HCT116 (cell line): ENCODE measurements around the gene CDK14. TPM values are rescaled to one million over a fixed set of nuclear protein-coding genes. Genes with fewer than 3 reads are reported as not detected.

Experiments used
- ATAC-seq: fragments of 200-7000 bp; cut with Tn5 transposase; 2 replicates; pipeline ENCODE4 v1.9.1; 2020; ENCODE audit warnings: mild to moderate bottlenecking, moderate library complexity
- BruUV-seq: library from RNA; stranded (reverse); fragments of 400-500 nt; replicated peaks from 2 replicates; lab custom pipeline; 2021; lab: Mats Ljungman, UMichigan
- CTCF ChIA-PET: fragments of 300-600 bp; sonication (Branson Sonifier 250); formaldehyde crosslinking; loops from one replicate; lab custom pipeline; 2021; ENCODE audit warnings: antibody characterized with exemption; lab: Charles Lee
- POLR2A ChIA-PET: fragments of 300-600, 350-600 bp; sonication (Branson Sonifier 250); formaldehyde crosslinking; loops from one replicate; lab custom pipeline; 2021; ENCODE audit warnings: antibody characterized with exemption; lab: Charles Lee
- RAD21 ChIA-PET, 2 experiments: fragments of 300-600 bp; sonication (Branson Sonifier 250); formaldehyde crosslinking; loops; one replicate each; lab custom pipeline; 2023; ENCODE audit warnings: low total read pairs in 2 of 2; ENCODE audit not compliant: uncharacterized antibody in 2 of 2, unreplicated experiment in 2 of 2, low non-redundant PET in 1 of 2; lab: Charles Lee
- DNase-seq: peaks from one replicate; pipeline ENCODE4 v3.0.0-alpha.2; 2010; ENCODE audit warnings: low read depth, low spot score
- H2AFZ ChIP-seq: fragments of 200-600 bp; shearing (Covaris generic), sonication (generic); 2 replicates; pipeline ENCODE4 v1.6.1; 2017; ENCODE audit warnings: low read depth, mixed run types, mixed read lengths, antibody characterized with exemption, low read length; ENCODE audit not compliant: poor library complexity, severe bottlenecking
- H3K27ac ChIP-seq: 2 replicates; pipeline ENCODE4 v1.5.1; 2012; ENCODE audit warnings: low read depth, low read length
- H3K27me3 ChIP-seq: fragments of 200-600 bp; sonication (generic); 2 replicates; pipeline ENCODE4 v1.6.1; 2016; ENCODE audit warnings: mixed run types, low read length, mixed read lengths; ENCODE audit not compliant: insufficient read depth
- H3K36me3 ChIP-seq, 2 experiments: fragments of 200-500 bp in 1 of 2; fragments of 200-600 bp in 1 of 2; sonication (Bioruptor generic) in 1 of 2; sonication (generic) in 1 of 2; 2 replicates each; pipeline versions ENCODE4 v1.5.1 to v1.6.1; 2014 to 2016; ENCODE audit warnings: low read length in 2 of 2, inconsistent platforms in 1 of 2, mixed read lengths in 1 of 2, mixed run types in 1 of 2; ENCODE audit not compliant: insufficient read depth in 2 of 2, control insufficient read depth in 1 of 2
- H3K4me1 ChIP-seq, 2 experiments: fragments of 200-600 bp in 1 of 2; sonication (generic) in 1 of 2; 2 replicates each; pipeline versions ENCODE4 v1.5.1 to v1.6.1; 2012 to 2017; ENCODE audit warnings: low read length in 2 of 2, inconsistent platforms in 1 of 2, mild to moderate bottlenecking in 1 of 2, mixed read lengths in 1 of 2, mixed run types in 1 of 2, moderate library complexity in 1 of 2; ENCODE audit not compliant: insufficient read depth in 2 of 2, control insufficient read depth in 1 of 2
- H3K4me2 ChIP-seq: fragments of 200-600 bp; sonication (generic); 2 replicates; pipeline ENCODE4 v1.6.1; 2017; ENCODE audit warnings: mixed run types, low read length, mixed read lengths
- H3K4me3 ChIP-seq, 2 experiments: fragments of 200-600 bp in 1 of 2; sonication (generic) in 1 of 2; replicated peaks in 1 of 2; 2 replicates each; pipeline ENCODE4 v1.5.1; 2011 to 2016; ENCODE audit warnings: low read length in 2 of 2, control low read depth in 1 of 2, low read depth in 1 of 2, mild to moderate bottlenecking in 1 of 2, mixed read lengths in 1 of 2, mixed run types in 1 of 2
- H3K79me2 ChIP-seq: fragments of 200-600 bp; sonication (generic); 2 replicates; pipeline ENCODE4 v1.6.1; 2017; ENCODE audit warnings: mild to moderate bottlenecking, mixed run types, low read length, moderate library complexity, mixed read lengths; ENCODE audit not compliant: insufficient read depth
- H3K9ac ChIP-seq: fragments of 200-600 bp; sonication (generic); 2 replicates; pipeline ENCODE4 v1.6.1; 2016; ENCODE audit warnings: low read length, mixed read lengths
- H3K9me2 ChIP-seq: fragments of 200-600 bp; sonication (generic), shearing (Covaris generic); 2 replicates; pipeline ENCODE4 v1.6.1; 2017; ENCODE audit warnings: mixed run types, mild to moderate bottlenecking, moderate library complexity; ENCODE audit not compliant: insufficient read depth
- H3K9me3 ChIP-seq, 2 experiments: fragments of 200-500 bp in 1 of 2; fragments of 200-600 bp in 1 of 2; sonication (Bioruptor generic) in 1 of 2; sonication (generic) in 1 of 2; 2 replicates each; pipeline ENCODE4 v1.6.1; 2014 to 2017; ENCODE audit warnings: low read length in 2 of 2, mixed read lengths in 2 of 2, inconsistent platforms in 1 of 2, low read depth in 1 of 2, mild to moderate bottlenecking in 1 of 2, mixed run types in 1 of 2, moderate library complexity in 1 of 2; ENCODE audit not compliant: control insufficient read depth in 1 of 2, insufficient read depth in 1 of 2
- H4K20me1 ChIP-seq: fragments of 200-600 bp; sonication (generic), shearing (Covaris generic); 2 replicates; pipeline ENCODE4 v1.6.1; 2017; ENCODE audit warnings: mixed run types, mild to moderate bottlenecking, moderate library complexity; ENCODE audit not compliant: insufficient read depth
- CBX3 ChIP-seq: IDR thresholded peaks from 2 replicates; pipeline ENCODE4 v1.6.1; 2012; ENCODE audit warnings: low read depth
- CEBPB ChIP-seq: IDR thresholded peaks from 2 replicates; pipeline ENCODE4 v1.6.1; 2012; ENCODE audit warnings: low read depth
- ELF1 ChIP-seq: IDR thresholded peaks from 2 replicates; pipeline ENCODE4 v1.6.1; 2012; ENCODE audit warnings: low read depth, borderline replicate concordance
- EZH2phosphoT487 ChIP-seq: fragments of 200-600 bp; IDR thresholded peaks from 2 replicates; pipeline ENCODE4 v1.6.1; 2018; ENCODE audit warnings: antibody characterized with exemption, borderline replicate concordance
- JUND ChIP-seq: IDR thresholded peaks from 2 replicates; pipeline ENCODE4 v1.6.1; 2012
- POLR2A ChIP-seq: IDR thresholded peaks from 2 replicates; pipeline ENCODE4 v1.7.0; 2011; ENCODE audit warnings: borderline replicate concordance; ENCODE audit not compliant: insufficient read depth, insufficient read length; ENCODE audit errors: extremely low read depth
- RAD21 ChIP-seq: IDR thresholded peaks from 2 replicates; pipeline ENCODE4 v1.6.1; 2012; ENCODE audit warnings: low read depth, mild to moderate bottlenecking
- SP1 ChIP-seq: IDR thresholded peaks from 2 replicates; pipeline ENCODE4 v1.6.1; 2012; ENCODE audit warnings: low read depth
- SRF ChIP-seq: IDR thresholded peaks from 2 replicates; pipeline ENCODE4 v1.6.1; 2012; ENCODE audit warnings: low read depth
- TCF7L2 ChIP-seq: IDR thresholded peaks from 2 replicates; pipeline ENCODE4 v1.7.0; 2011; ENCODE audit warnings: borderline replicate concordance, inconsistent platforms; ENCODE audit not compliant: insufficient read depth, insufficient read length; ENCODE audit errors: extremely low read depth
- ZFX ChIP-seq: fragments of 450-650 bp; IDR thresholded peaks from 2 replicates; pipeline ENCODE4 v1.6.1; 2017
- intact Hi-C: fragments of 100-400 bp; cut with micrococcal nuclease; formaldehyde crosslinking; loops from 2 replicates; pipeline ENCODE4 v1.10.0; 2022
- total RNA-seq: library from RNA; stranded (reverse); gene quantifications from one replicate; pipeline ENCODE4 v1.2.1, GENCODE V29; 2021; ENCODE audit not compliant: unreplicated experiment
- TF ChIP-seq, protein P1 (sequence below), 3 experiments: fragments of 200-600 bp in 1 of 3; sonication (generic) in 1 of 3; IDR thresholded peaks in 2 of 3; conservative IDR thresholded peaks in 1 of 3; 2 replicates each; pipeline ENCODE4 v1.5.1; 2012 to 2017; ENCODE audit warnings: low read depth in 2 of 3, low read length in 2 of 3, antibody characterized with exemption in 1 of 3, borderline replicate concordance in 1 of 3, control low read depth in 1 of 3, mild to moderate bottlenecking in 1 of 3, mixed read lengths in 1 of 3, mixed run types in 1 of 3, moderate library complexity in 1 of 3; ENCODE audit not compliant: insufficient read depth in 1 of 3
- TF ChIP-seq, protein P2 (sequence below): IDR thresholded peaks from 2 replicates; pipeline ENCODE4 v1.6.1; 2012; ENCODE audit warnings: low read depth

CDK14 gene
- total RNA-seq, 1 experiment from 2014 or later, result 10.2 TPM

DNA sequence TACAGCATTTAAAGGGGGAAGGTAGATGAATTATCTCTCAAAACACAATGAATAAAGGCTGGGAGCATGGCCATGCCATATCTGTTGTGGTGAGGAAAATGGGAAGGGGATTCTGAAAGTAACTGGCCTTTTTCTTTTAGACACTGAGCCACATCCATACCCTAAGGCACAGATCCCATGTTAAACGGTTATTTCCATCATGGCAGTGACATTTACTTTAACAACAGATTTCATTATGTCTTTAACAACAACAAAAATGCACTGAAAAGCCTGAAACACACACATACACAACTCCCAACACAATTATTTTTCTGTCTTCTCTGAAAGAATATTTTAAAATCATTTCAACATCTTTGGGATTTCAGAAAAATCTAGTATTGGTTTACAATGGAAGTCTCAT lies 492.0 kb downstream of the CDK14 start:
- Histone ChIP-seq H2AFZ (no peak overlapping the region), H3K27ac (no peak overlapping the region), H3K9me3 (no peaks in the 10 kb centered on the region), H3K4me1 (no peaks in the 10 kb centered on the region), H4K20me1 (no peaks in the 10 kb centered on the region), H3K36me3 (no peaks in the 10 kb centered on the region), H3K9ac (no peak overlapping the region), H3K9me2 (no peaks in the 10 kb centered on the region), H3K27me3 (no peaks in the 10 kb centered on the region), H3K4me3 (no peak overlapping the region), H3K79me2 (no peaks in the 10 kb centered on the region), H3K4me2 (no peak overlapping the region)
- no TSS peak for BruUV-seq
- POLR2A ChIA-PET, result no interaction called here
- RAD21 ChIA-PET, result interaction anchor here in 1 of 2 experiments (0.5 kb wide), 1 partner anchor 161 kb away, joined by 3 read pairs; no protein-coding TSS in a partner anchor
- no peak for ATAC-seq
- intact Hi-C loops, result loop anchor here (5.0 to 10.0 kb wide), 2 partner anchors 549 to 1357 kb away; partner anchors contain the start of gene GATAD1
- TF ChIP-seq RAD21, result no peak
- TF ChIP-seq CEBPB, result no peak
- no peak for TF ChIP-seq SRF
- no peak for TF ChIP-seq POLR2A
- no peak for DNase-seq
- CTCF ChIA-PET, result interaction anchor here (1.9 kb wide), 1 partner anchor 9 kb away, joined by 4 read pairs; no protein-coding TSS in a partner anchor

DNA sequence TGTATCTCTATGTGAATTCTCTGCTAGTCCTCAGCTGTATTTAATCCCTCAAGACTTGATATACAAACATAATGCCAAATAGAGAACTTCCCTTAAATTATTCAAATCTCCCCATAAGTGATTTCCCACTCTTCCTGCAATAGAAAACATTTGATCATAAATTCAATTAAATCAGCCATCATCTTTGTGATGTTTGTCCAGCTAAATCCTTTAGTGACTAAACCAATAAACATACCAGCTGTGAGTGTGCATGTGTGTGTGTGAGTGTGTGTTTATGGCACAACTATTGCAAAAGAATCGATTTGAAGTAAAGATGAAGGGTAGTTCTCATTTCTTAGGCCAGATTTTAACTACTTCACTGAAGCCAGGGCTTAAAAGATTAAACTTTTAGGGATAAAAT lies 492.6 kb downstream of the CDK14 start:
- H3K4me2 ChIP-seq, result no peak overlapping the region
- H2AFZ ChIP-seq, result no peak overlapping the region
- H3K79me2 ChIP-seq, result no peaks in the 10 kb centered on the region
- no peak for DNase-seq
- H4K20me1 ChIP-seq, result no peaks in the 10 kb centered on the region
- no peaks in the 10 kb centered on the region for H3K9me3 ChIP-seq
- ChIA-PET POLR2A (no interaction called here), CTCF (interaction anchor here (1.9 kb wide), 1 partner anchor 9 kb away, joined by 4 read pairs; no protein-coding TSS in a partner anchor), RAD21 (interaction anchor here in 1 of 2 experiments (0.5 kb wide), 1 partner anchor 161 kb away, joined by 3 read pairs; no protein-coding TSS in a partner anchor)
- no TSS peak for BruUV-seq
- no peak for ATAC-seq
- no peaks in the 10 kb centered on the region for H3K9me2 ChIP-seq
- no peak overlapping the region for H3K9ac ChIP-seq
- no peak overlapping the region for H3K4me3 ChIP-seq
- no peaks in the 10 kb centered on the region for H3K27me3 ChIP-seq
- intact Hi-C loops, result loop anchor here (5.0 to 10.0 kb wide), 2 partner anchors 549 to 1356 kb away; partner anchors contain the start of gene GATAD1
- H3K4me1 ChIP-seq, result no peaks in the 10 kb centered on the region
- H3K27ac ChIP-seq, result no peak overlapping the region
- H3K36me3 ChIP-seq, result no peaks in the 10 kb centered on the region
- TF ChIP-seq, protein P1, sequence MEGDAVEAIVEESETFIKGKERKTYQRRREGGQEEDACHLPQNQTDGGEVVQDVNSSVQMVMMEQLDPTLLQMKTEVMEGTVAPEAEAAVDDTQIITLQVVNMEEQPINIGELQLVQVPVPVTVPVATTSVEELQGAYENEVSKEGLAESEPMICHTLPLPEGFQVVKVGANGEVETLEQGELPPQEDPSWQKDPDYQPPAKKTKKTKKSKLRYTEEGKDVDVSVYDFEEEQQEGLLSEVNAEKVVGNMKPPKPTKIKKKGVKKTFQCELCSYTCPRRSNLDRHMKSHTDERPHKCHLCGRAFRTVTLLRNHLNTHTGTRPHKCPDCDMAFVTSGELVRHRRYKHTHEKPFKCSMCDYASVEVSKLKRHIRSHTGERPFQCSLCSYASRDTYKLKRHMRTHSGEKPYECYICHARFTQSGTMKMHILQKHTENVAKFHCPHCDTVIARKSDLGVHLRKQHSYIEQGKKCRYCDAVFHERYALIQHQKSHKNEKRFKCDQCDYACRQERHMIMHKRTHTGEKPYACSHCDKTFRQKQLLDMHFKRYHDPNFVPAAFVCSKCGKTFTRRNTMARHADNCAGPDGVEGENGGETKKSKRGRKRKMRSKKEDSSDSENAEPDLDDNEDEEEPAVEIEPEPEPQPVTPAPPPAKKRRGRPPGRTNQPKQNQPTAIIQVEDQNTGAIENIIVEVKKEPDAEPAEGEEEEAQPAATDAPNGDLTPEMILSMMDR (IDR thresholded peaks at IDR 0.05 in 2 of 3, conservative IDR thresholded peaks at IDR 0.05 in 1 of 3; ENCODE audit: borderline replicate concordance in 1 of 3, insufficient read depth in 1 of 3, low read depth in 2 of 3, low read length in 2 of 3), result no peak
- TF ChIP-seq CBX3, result no peak
- TF ChIP-seq, protein P2, sequence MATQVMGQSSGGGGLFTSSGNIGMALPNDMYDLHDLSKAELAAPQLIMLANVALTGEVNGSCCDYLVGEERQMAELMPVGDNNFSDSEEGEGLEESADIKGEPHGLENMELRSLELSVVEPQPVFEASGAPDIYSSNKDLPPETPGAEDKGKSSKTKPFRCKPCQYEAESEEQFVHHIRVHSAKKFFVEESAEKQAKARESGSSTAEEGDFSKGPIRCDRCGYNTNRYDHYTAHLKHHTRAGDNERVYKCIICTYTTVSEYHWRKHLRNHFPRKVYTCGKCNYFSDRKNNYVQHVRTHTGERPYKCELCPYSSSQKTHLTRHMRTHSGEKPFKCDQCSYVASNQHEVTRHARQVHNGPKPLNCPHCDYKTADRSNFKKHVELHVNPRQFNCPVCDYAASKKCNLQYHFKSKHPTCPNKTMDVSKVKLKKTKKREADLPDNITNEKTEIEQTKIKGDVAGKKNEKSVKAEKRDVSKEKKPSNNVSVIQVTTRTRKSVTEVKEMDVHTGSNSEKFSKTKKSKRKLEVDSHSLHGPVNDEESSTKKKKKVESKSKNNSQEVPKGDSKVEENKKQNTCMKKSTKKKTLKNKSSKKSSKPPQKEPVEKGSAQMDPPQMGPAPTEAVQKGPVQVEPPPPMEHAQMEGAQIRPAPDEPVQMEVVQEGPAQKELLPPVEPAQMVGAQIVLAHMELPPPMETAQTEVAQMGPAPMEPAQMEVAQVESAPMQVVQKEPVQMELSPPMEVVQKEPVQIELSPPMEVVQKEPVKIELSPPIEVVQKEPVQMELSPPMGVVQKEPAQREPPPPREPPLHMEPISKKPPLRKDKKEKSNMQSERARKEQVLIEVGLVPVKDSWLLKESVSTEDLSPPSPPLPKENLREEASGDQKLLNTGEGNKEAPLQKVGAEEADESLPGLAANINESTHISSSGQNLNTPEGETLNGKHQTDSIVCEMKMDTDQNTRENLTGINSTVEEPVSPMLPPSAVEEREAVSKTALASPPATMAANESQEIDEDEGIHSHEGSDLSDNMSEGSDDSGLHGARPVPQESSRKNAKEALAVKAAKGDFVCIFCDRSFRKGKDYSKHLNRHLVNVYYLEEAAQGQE, result no peak
- TF ChIP-seq ELF1, result no peak
- no peak for TF ChIP-seq EZH2phosphoT487
- no peak for TF ChIP-seq ZFX
- no peak for TF ChIP-seq SP1
- TF ChIP-seq TCF7L2, result no peak
- no peak for TF ChIP-seq JUND
- no peak for TF ChIP-seq RAD21
